ENCODE measurements around the gene NUP54.

NUP54 gene

GRCh38 chr4:76148142-76148865 lies at the start of gene NUP54:
TSS of gene NUP54 (minus strand) at chr4:76148397. CDS start at chr4:76148374, 23 bp downstream.
- in situ Hi-C loops (cut with HindIII; ENCODE audit: low sequenced_read_pairs) = no loop called here

GRCh38 chr4:76197031-76197743 lies 49.0 kb upstream of the NUP54 start:
- in situ Hi-C loops (cut with HindIII; ENCODE audit: low sequenced_read_pairs) = no loop called here

- in situ Hi-C loops (cut with HindIII; ENCODE audit: low sequenced_read_pairs) = no loop called here
These were observed 48.2 kb upstream of the NUP54 start for GRCh38 chr4:76196376-76196775.

- in situ Hi-C loops (cut with HindIII; ENCODE audit: low sequenced_read_pairs) = no loop called here
These were observed 47.1 kb upstream of the NUP54 start for GRCh38 chr4:76195326-76195725.

GRCh38 chr4:76194325-76194724 lies 46.1 kb upstream of the NUP54 start:
- in situ Hi-C loops (cut with HindIII; ENCODE audit: low sequenced_read_pairs) = no loop called here

GRCh38 chr4:76192236-76192635 lies 44.0 kb upstream of the NUP54 start:
- in situ Hi-C loops (cut with HindIII; ENCODE audit: low sequenced_read_pairs) = no loop called here

- in situ Hi-C loops (cut with HindIII; ENCODE audit: low sequenced_read_pairs) = no loop called here
These were observed 40.4 kb upstream of the NUP54 start for GRCh38 chr4:76188557-76188956.

- in situ Hi-C loops (cut with HindIII; ENCODE audit: low sequenced_read_pairs) = no loop called here
These were observed 40.0 kb upstream of the NUP54 start for GRCh38 chr4:76188149-76188548.

- in situ Hi-C loops (cut with HindIII; ENCODE audit: low sequenced_read_pairs) = no loop called here
These were observed 39.0 kb upstream of the NUP54 start for GRCh38 chr4:76187152-76187551.

GRCh38 chr4:76182463-76182862 lies 34.3 kb upstream of the NUP54 start:
- in situ Hi-C loops (cut with HindIII; ENCODE audit: low sequenced_read_pairs) = no loop called here

- in situ Hi-C loops (cut with HindIII; ENCODE audit: low sequenced_read_pairs) = no loop called here
These were observed 31.5 kb upstream of the NUP54 start for GRCh38 chr4:76179398-76180318.

- in situ Hi-C loops (cut with HindIII; ENCODE audit: low sequenced_read_pairs) = no loop called here
These were observed 30.1 kb upstream of the NUP54 start for GRCh38 chr4:76178296-76178695.

- in situ Hi-C loops (cut with HindIII; ENCODE audit: low sequenced_read_pairs) = no loop called here
These were observed 29.5 kb upstream of the NUP54 start for GRCh38 chr4:76177709-76178108.

GRCh38 chr4:76175336-76175735 lies 27.1 kb upstream of the NUP54 start:
- in situ Hi-C loops (cut with HindIII; ENCODE audit: low sequenced_read_pairs) = no loop called here

- in situ Hi-C loops (cut with HindIII; ENCODE audit: low sequenced_read_pairs) = no loop called here
These were observed 26.0 kb upstream of the NUP54 start for GRCh38 chr4:76174216-76174615.

- in situ Hi-C loops (cut with HindIII; ENCODE audit: low sequenced_read_pairs) = no loop called here
These were observed 20.5 kb upstream of the NUP54 start for GRCh38 chr4:76168688-76169087.

GRCh38 chr4:76166480-76166879 lies 18.3 kb upstream of the NUP54 start:
- in situ Hi-C loops (cut with HindIII; ENCODE audit: low sequenced_read_pairs) = no loop called here

- in situ Hi-C loops (cut with HindIII; ENCODE audit: low sequenced_read_pairs) = no loop called here
These were observed 12.2 kb upstream of the NUP54 start for GRCh38 chr4:76160355-76160754.

- in situ Hi-C loops (cut with HindIII; ENCODE audit: low sequenced_read_pairs) = no loop called here
These were observed 8.4 kb upstream of the NUP54 start for GRCh38 chr4:76156635-76157034.

- in situ Hi-C loops (cut with HindIII; ENCODE audit: low sequenced_read_pairs) = no loop called here
These were observed 7.8 kb upstream of the NUP54 start for GRCh38 chr4:76155979-76156378.

GRCh38 chr4:76153356-76153755 lies 5.2 kb upstream of the NUP54 start:
- in situ Hi-C loops (cut with HindIII; ENCODE audit: low sequenced_read_pairs) = no loop called here

Data from DLD1 (cell line).